Parathyroid adenoma (tissue), 2 donors: ENCODE results near the gene SMIM31.

Source experiments
- H2AFZ ChIP-seq: fragments of 300-600 bp; sonication (generic); one replicate; pipeline ENCODE4 v1.7.0; 2017; ENCODE audit warnings: antibody characterized with exemption, mild to moderate bottlenecking
- H3K27ac ChIP-seq: fragments of 300-600 bp; sonication (generic); one replicate; pipeline ENCODE4 v1.7.0; 2017
- H3K27me3 ChIP-seq: fragments of 300-600 bp; sonication (generic); one replicate; pipeline ENCODE4 v1.7.0; 2017; ENCODE audit warnings: low read length; ENCODE audit not compliant: control insufficient read depth, insufficient read depth
- H3K36me3 ChIP-seq: fragments of 300-600 bp; sonication (generic); one replicate; pipeline ENCODE4 v1.7.0; 2017; ENCODE audit warnings: low read length; ENCODE audit not compliant: control insufficient read depth, insufficient read depth
- H3K4me1 ChIP-seq: fragments of 300-600 bp; sonication (generic); one replicate; pipeline ENCODE4 v1.7.0; 2017; ENCODE audit warnings: control low read depth
- H3K4me2 ChIP-seq: fragments of 300-600 bp; sonication (generic); one replicate; pipeline ENCODE4 v1.7.0; 2017; ENCODE audit warnings: low read length
- H3K4me3 ChIP-seq: fragments of 300-600 bp; sonication (generic); one replicate; pipeline ENCODE4 v1.7.0; 2017; ENCODE audit warnings: low read depth, low read length
- H3K79me2 ChIP-seq: fragments of 300-600 bp; sonication (generic); one replicate; pipeline ENCODE4 v1.7.0; 2017; ENCODE audit warnings: control low read depth
- H3K9ac ChIP-seq: fragments of 300-600 bp; sonication (generic); one replicate; pipeline ENCODE4 v1.7.0; 2017; ENCODE audit warnings: mild to moderate bottlenecking
- H3K9me3 ChIP-seq: fragments of 300-600 bp; sonication (generic); one replicate; pipeline ENCODE4 v1.7.0; 2017; ENCODE audit warnings: low read length; ENCODE audit not compliant: control insufficient read depth
- CTCF ChIP-seq: fragments of 300-600 bp; sonication (generic); IDR thresholded peaks from one replicate; pipeline ENCODE4 v1.7.0; 2017; ENCODE audit warnings: antibody characterized with exemption, mild to moderate bottlenecking
- donor health status: primary hyperparathyroidism.

SMIM31 gene

GRCh38 chr4:164756686-164757085, 2.8 kb downstream of the SMIM31 start:
- no peak for TF ChIP-seq CTCF
- Histone ChIP-seq H3K4me2 (no peak overlapping the region), H3K79me2 (no peaks in the 10 kb centered on the region), H3K27me3 (no peaks in the 10 kb centered on the region), H3K9ac (no peak overlapping the region), H3K27ac (no peak overlapping the region), H2AFZ (no peak overlapping the region), H3K4me1 (no peaks in the 10 kb centered on the region), H3K4me3 (no peak overlapping the region), H3K36me3 (no peaks in the 10 kb centered on the region), H3K9me3 (no peaks in the 10 kb centered on the region)

GRCh38 chr4:164761241-164761640, 7.3 kb downstream of the SMIM31 start:
- Histone ChIP-seq H3K9me3 (no peaks in the 10 kb centered on the region), H3K27ac (no peak overlapping the region), H3K4me3 (no peak overlapping the region), H3K36me3 (no peaks in the 10 kb centered on the region), H3K4me2 (no peak overlapping the region), H2AFZ (no peak overlapping the region), H3K4me1 (no peaks in the 10 kb centered on the region), H3K27me3 (no peaks in the 10 kb centered on the region), H3K79me2 (no peaks in the 10 kb centered on the region), H3K9ac (no peak overlapping the region)
- no peak for TF ChIP-seq CTCF

- Histone ChIP-seq H3K4me3 (no peak overlapping the region), H3K9me3 (no peaks in the 10 kb centered on the region), H3K79me2 (no peaks in the 10 kb centered on the region), H3K36me3 (no peaks in the 10 kb centered on the region), H3K27me3 (no peaks in the 10 kb centered on the region), H3K9ac (no peak overlapping the region), H2AFZ (no peak overlapping the region), H3K27ac (no peak overlapping the region), H3K4me1 (no peaks in the 10 kb centered on the region), H3K4me2 (no peak overlapping the region)
- TF ChIP-seq CTCF, result no peak
Observed at GRCh38 chr4:164761746-164762275, 7.9 kb downstream of the SMIM31 start.

- H3K4me2 ChIP-seq, result no peak overlapping the region
- no peak overlapping the region for H3K4me3 ChIP-seq
- TF ChIP-seq CTCF, result no peak
- no peaks in the 10 kb centered on the region for H3K36me3 ChIP-seq
- no peak overlapping the region for H3K9ac ChIP-seq
- no peaks in the 10 kb centered on the region for H3K9me3 ChIP-seq
- H3K27ac ChIP-seq, result no peak overlapping the region
- no peak overlapping the region for H2AFZ ChIP-seq
- H3K27me3 ChIP-seq, result no peaks in the 10 kb centered on the region
- no peaks in the 10 kb centered on the region for H3K4me1 ChIP-seq
- no peaks in the 10 kb centered on the region for H3K79me2 ChIP-seq
Observed at GRCh38 chr4:164765096-164765495, 11.2 kb downstream of the SMIM31 start.

GRCh38 chr4:164765833-164766232, 11.9 kb downstream of the SMIM31 start:
- no peak overlapping the region for H2AFZ ChIP-seq
- H3K27ac ChIP-seq, result no peak overlapping the region
- H3K4me1 ChIP-seq, result no peaks in the 10 kb centered on the region
- no peaks in the 10 kb centered on the region for H3K9me3 ChIP-seq
- no peak overlapping the region for H3K4me2 ChIP-seq
- H3K79me2 ChIP-seq, result no peaks in the 10 kb centered on the region
- H3K9ac ChIP-seq, result no peak overlapping the region
- no peaks in the 10 kb centered on the region for H3K36me3 ChIP-seq
- no peak overlapping the region for H3K4me3 ChIP-seq
- TF ChIP-seq CTCF, result no peak
- no peaks in the 10 kb centered on the region for H3K27me3 ChIP-seq
